Uterus (tissue), 4 donors: ENCODE results near the gene GRIA1. TPM values are rescaled to one million over a fixed set of nuclear protein-coding genes. Genes with fewer than 3 reads are reported as not detected.

Experiments
- DNase-seq, 2 donors: peaks; one replicate each; pipeline ENCODE4 v3.0.0-alpha.2; 2019 to 2020
- H3K27ac ChIP-seq, 2 donors: fragments of 200-600 bp; sonication (generic); 1 replicate in 1 of 2; 2 replicates in 1 of 2; pipeline ENCODE4 v1.5.1; 2016 to 2018
- H3K27me3 ChIP-seq, 2 donors: fragments of 200-600 bp; sonication (generic); one replicate each; pipeline ENCODE4 v1.5.1; 2018 to 2019; ENCODE audit warnings: control low read depth in 1 of 2
- H3K36me3 ChIP-seq, 2 donors: fragments of 200-600 bp; sonication (generic); one replicate each; pipeline ENCODE4 v1.5.1; 2019; ENCODE audit warnings: control low read depth in 1 of 2
- H3K4me1 ChIP-seq, 2 donors: fragments of 200-600 bp; sonication (generic); one replicate each; pipeline ENCODE4 v1.5.1; 2018 to 2019; ENCODE audit warnings: control low read depth in 1 of 2
- H3K4me3 ChIP-seq, 2 donors: fragments of 200-600 bp; sonication (generic); 1 replicate in 1 of 2; 2 replicates in 1 of 2; pipeline ENCODE4 v1.5.1; 2018 to 2019; ENCODE audit warnings: mild to moderate bottlenecking in 1 of 2
- H3K9me3 ChIP-seq, 2 donors: fragments of 200-600 bp; sonication (generic); one replicate each; pipeline ENCODE4 v1.5.1; 2019; ENCODE audit warnings: control low read depth in 1 of 2
- CTCF ChIP-seq, 4 experiments: fragments of 200-600 bp in 2 of 4; fragments of 450-650 bp in 2 of 4; sonication (generic) in 2 of 4; IDR thresholded peaks; one replicate each; pipeline ENCODE4 v1.5.1; 2016 to 2019; ENCODE audit warnings: antibody characterized with exemption in 4 of 4, mild to moderate bottlenecking in 2 of 4, moderate library complexity in 1 of 4
- POLR2A ChIP-seq, 2 donors: fragments of 450-650 bp; IDR thresholded peaks; one replicate each; pipeline ENCODE4 v1.6.1; 2016; ENCODE audit warnings: antibody characterized with exemption in 2 of 2, mild to moderate bottlenecking in 1 of 2, moderate library complexity in 1 of 2
- intact Hi-C: fragments of 100-400 bp; cut with DNase I; formaldehyde crosslinking; loops from one replicate; pipeline ENCODE4 v1.15.1; 2023; ENCODE audit warnings: low total_unique reads
- total RNA-seq, 4 donors: library from RNA; depleted of rRNA in 3 of 4; stranded (reverse); fragments of >200 nt in 3 of 4; gene quantifications; one replicate each; pipeline versions ENCODE4 v1.1.0 to v1.2.4, GENCODE V29; 2014 to 2023
- donor health status: DM: yes; HTN: yes; CAD: no.

The GRIA1 gene
- total RNA-seq, 4 donors from 2014 or later, result 0.37 to 24.1 (median 1.5) TPM; not detected in 1

- TF ChIP-seq CTCF (IDR thresholded peaks at IDR 0.05), result no peak
- TF ChIP-seq POLR2A (IDR thresholded peaks at IDR 0.05), result no peak
- no peaks in the 10 kb centered on the region for H3K4me1 ChIP-seq
- no peak for DNase-seq
- H3K4me3 ChIP-seq, result no peak overlapping the region
- H3K27ac ChIP-seq, result no peak overlapping the region
- H3K9me3 ChIP-seq, result no peaks in the 10 kb centered on the region
- H3K27me3 ChIP-seq, result no peaks in the 10 kb centered on the region
- intact Hi-C loops, result no loop called here
- no peaks in the 10 kb centered on the region for H3K36me3 ChIP-seq
Observed at GRCh38 chr5:153816870-153817269, 326.4 kb downstream of the GRIA1 start.

DNA sequence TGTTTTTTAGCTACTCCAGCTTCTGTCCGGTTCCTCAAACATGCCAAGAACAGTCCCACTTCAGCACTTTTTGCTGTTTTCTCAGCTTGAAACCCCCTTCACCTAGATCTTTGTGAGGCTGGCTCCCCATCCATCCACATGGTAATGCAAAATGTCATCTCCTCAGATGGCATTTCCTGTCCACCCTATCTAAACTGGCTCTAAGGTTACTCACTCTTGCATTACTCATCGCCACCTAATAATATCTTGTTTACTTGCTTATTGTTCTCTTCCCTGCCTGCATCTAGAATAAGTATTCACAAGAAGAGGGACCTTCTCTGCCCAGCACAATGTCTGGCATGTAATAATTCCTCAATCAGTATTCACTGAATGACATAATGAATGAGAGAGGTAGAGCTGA lies 328.2 kb downstream of the GRIA1 start:
- H3K36me3 ChIP-seq, result no peaks in the 10 kb centered on the region
- intact Hi-C loops, result no loop called here
- H3K27me3 ChIP-seq, result no peaks in the 10 kb centered on the region
- H3K4me3 ChIP-seq, result no peak overlapping the region
- DNase-seq, result no peak
- no peaks in the 10 kb centered on the region for H3K4me1 ChIP-seq
- no peaks in the 10 kb centered on the region for H3K9me3 ChIP-seq
- no peak for TF ChIP-seq POLR2A (IDR thresholded peaks at IDR 0.05)
- no peak overlapping the region for H3K27ac ChIP-seq

DNA sequence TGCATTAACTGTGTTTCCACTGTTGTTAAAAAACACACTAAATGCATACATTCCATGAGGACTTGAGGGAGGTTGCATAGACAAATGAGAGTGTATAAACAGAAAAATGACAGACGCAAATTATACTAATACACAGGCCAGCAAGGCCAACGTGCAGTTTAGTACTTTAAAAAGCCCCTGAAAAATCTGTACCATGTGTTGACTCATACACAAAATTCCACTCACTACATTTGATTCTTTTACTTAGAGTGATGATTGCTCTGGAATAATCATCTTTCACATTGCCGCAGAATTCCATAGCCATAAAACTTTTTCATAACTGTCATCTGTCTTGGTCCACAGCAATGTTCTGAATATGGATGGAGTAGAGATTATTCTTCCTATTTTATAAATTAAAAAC lies 332.6 kb downstream of the GRIA1 start:
- no peak for DNase-seq
- TF ChIP-seq POLR2A (IDR thresholded peaks at IDR 0.05) (no peak), CTCF (IDR thresholded peaks at IDR 0.05) (no peak)
- H3K27me3 ChIP-seq, result no peaks in the 10 kb centered on the region
- H3K4me1 ChIP-seq, result no peaks in the 10 kb centered on the region
- H3K4me3 ChIP-seq, result no peak overlapping the region
- no peaks in the 10 kb centered on the region for H3K36me3 ChIP-seq
- intact Hi-C loops, result no loop called here
- no peak overlapping the region for H3K27ac ChIP-seq
- H3K9me3 ChIP-seq, result no peaks in the 10 kb centered on the region

DNA sequence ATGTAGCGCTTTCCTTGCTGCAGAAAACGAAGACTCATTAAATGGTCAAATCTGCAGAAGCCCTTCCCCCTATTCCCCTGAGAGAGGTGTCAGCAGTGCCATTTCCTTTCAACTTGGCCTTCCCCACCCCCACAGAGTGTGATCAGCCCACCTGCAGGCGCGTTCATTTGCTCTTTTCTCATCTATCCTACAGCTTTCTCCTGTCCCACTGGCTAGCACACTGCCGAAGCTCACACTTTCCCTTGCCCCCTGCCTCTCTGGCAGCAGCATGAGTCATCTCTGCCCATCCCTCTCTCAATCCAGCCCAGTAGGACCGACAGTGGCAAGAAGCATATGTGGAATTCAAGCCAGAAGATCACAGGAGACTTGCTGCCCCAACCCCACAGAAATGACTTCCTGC lies 334.4 kb downstream of the GRIA1 start:
- Histone ChIP-seq H3K27me3 (no peaks in the 10 kb centered on the region), H3K4me3 (no peak overlapping the region), H3K4me1 (no peaks in the 10 kb centered on the region), H3K9me3 (no peaks in the 10 kb centered on the region), H3K27ac (no peak overlapping the region), H3K36me3 (no peaks in the 10 kb centered on the region)
- intact Hi-C loops, result no loop called here
- DNase-seq, result no peak
- TF ChIP-seq POLR2A (IDR thresholded peaks at IDR 0.05) (no peak), CTCF (IDR thresholded peaks at IDR 0.05) (no peak)

- no peak for DNase-seq
- Histone ChIP-seq H3K27ac (no peak overlapping the region), H3K9me3 (no peaks in the 10 kb centered on the region), H3K4me1 (no peaks in the 10 kb centered on the region), H3K36me3 (no peaks in the 10 kb centered on the region), H3K27me3 (no peaks in the 10 kb centered on the region), H3K4me3 (no peak overlapping the region)
- intact Hi-C loops, result no loop called here
- TF ChIP-seq CTCF (IDR thresholded peaks at IDR 0.05) (no peak), POLR2A (IDR thresholded peaks at IDR 0.05) (no peak)
Observed at GRCh38 chr5:153827397-153827796, 336.9 kb downstream of the GRIA1 start.

DNA sequence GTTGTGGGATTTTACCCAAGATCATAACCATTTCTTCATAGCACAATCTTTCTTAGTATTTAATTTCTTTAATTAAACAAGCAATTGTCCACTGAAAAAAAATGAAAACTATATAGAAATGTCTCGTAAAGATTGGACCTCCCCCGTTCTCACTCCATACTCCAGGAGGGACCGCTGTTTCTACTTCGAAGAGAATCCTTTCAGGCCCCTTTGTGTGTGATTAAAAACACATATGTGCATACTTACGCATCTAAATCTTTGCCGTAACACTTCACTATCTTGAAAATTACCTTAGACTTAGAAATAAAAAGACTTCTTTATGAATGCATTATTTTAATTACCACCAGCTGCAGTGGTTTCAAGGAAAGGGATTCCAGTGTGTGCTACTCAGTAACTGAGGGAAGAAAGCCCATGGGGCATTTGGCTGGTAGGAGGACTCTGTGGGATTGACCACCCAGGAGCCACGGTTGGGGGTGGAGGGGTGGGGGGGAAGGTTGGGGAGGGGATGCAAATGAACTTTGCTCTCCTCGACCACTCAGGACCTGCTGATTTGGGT lies 339.1 kb downstream of the GRIA1 start:
- Histone ChIP-seq H3K36me3 (no peaks in the 10 kb centered on the region), H3K27ac (no peak overlapping the region), H3K4me3 (no peak overlapping the region), H3K27me3 (no peaks in the 10 kb centered on the region), H3K9me3 (no peaks in the 10 kb centered on the region), H3K4me1 (no peaks in the 10 kb centered on the region)
- TF ChIP-seq CTCF (IDR thresholded peaks at IDR 0.05) (no peak), POLR2A (IDR thresholded peaks at IDR 0.05) (no peak)
- intact Hi-C loops, result no loop called here
- no peak for DNase-seq
